H1 (cell line): ENCODE results near the gene ZNF775. TPM values are rescaled to one million over a fixed set of nuclear protein-coding genes. Genes with fewer than 3 reads are reported as not detected.

Experiments
- CTCF ChIA-PET: fragments of 300-600 bp; sonication (Branson Sonifier 250); formaldehyde crosslinking; loops from one replicate; lab custom pipeline; 2021; ENCODE audit not compliant: partially characterized antibody; lab: Charles Lee
- POLR2A ChIA-PET: fragments of 300-600 bp; sonication (Branson Sonifier 250); formaldehyde crosslinking; loops from one replicate; lab custom pipeline; 2021; ENCODE audit warnings: inconsistent platforms; ENCODE audit not compliant: partially characterized antibody; lab: Charles Lee
- DNase-seq, 2 experiments: peaks; one replicate each; pipeline versions ENCODE4 v3.0.0 to v3.0.0-alpha.2; 2010 to 2022; ENCODE audit warnings: low spot score in 2 of 2, low read depth in 1 of 2, mixed read lengths in 1 of 2
- FAIRE-seq: peaks from 2 replicates; lab custom pipeline; 2011; peaks lifted over from hg19 to GRCh38; lab: Jason Lieb, UNC
- H2AFZ ChIP-seq: 2 replicates; pipeline ENCODE4 v1.8.1; 2012; ENCODE audit warnings: low read length, inconsistent platforms
- H2AK5ac ChIP-seq: 2 replicates; pipeline ENCODE4 v1.6.1; 2013; ENCODE audit warnings: low read depth, low read length
- H2BK120ac ChIP-seq: replicated peaks from 2 replicates; pipeline ENCODE3; 2013; ENCODE audit warnings: low read depth, low read length, inconsistent platforms
- H2BK12ac ChIP-seq: 2 replicates; pipeline ENCODE4 v1.6.1; 2013; ENCODE audit warnings: low read depth, low read length
- H2BK15ac ChIP-seq: 2 replicates; pipeline ENCODE4 v1.6.1; 2013; ENCODE audit warnings: low read length
- H2BK20ac ChIP-seq: 2 replicates; pipeline ENCODE4 v1.6.1; 2013; ENCODE audit warnings: low read length
- H2BK5ac ChIP-seq: 2 replicates; pipeline ENCODE4 v1.6.1; 2013; ENCODE audit warnings: low read depth, low read length
- H3K14ac ChIP-seq: 2 replicates; pipeline ENCODE4 v1.6.1; 2013; ENCODE audit warnings: inconsistent platforms; ENCODE audit not compliant: insufficient read length
- H3K18ac ChIP-seq: 2 replicates; pipeline ENCODE4 v1.6.1; 2013; ENCODE audit warnings: low read length; ENCODE audit errors: extremely low read depth
- H3K23ac ChIP-seq: 2 replicates; pipeline ENCODE4 v1.6.1; 2013; ENCODE audit warnings: inconsistent platforms; ENCODE audit not compliant: insufficient read length
- H3K23me2 ChIP-seq: 2 replicates; pipeline ENCODE4 v1.6.1; 2013; ENCODE audit warnings: low read depth, low read length
- H3K27ac ChIP-seq: 2 replicates; pipeline ENCODE4 v1.6.1; 2011; ENCODE audit warnings: low read depth, low read length, inconsistent platforms
- H3K27me3 ChIP-seq, 4 experiments: replicated peaks in 1 of 4; 1 replicate in 1 of 4; 2 replicates in 3 of 4; pipeline versions ENCODE4 v1.6.1 to v1.8.1; 2011 to 2013; ENCODE audit warnings: low read length in 3 of 4, mild to moderate bottlenecking in 3 of 4, inconsistent platforms in 2 of 4, mixed read lengths in 2 of 4, moderate library complexity in 1 of 4; ENCODE audit not compliant: control insufficient read depth in 3 of 4, insufficient read depth in 3 of 4; ENCODE audit errors: extremely low read depth in 1 of 4
- H3K36me3 ChIP-seq, 4 experiments: 2 replicates each; pipeline versions ENCODE4 v1.6.1 to v1.8.1; 2011 to 2013; ENCODE audit warnings: mild to moderate bottlenecking in 4 of 4, low read length in 3 of 4, moderate library complexity in 2 of 4, control low read depth in 1 of 4, inconsistent platforms in 1 of 4; ENCODE audit not compliant: insufficient read depth in 4 of 4, control insufficient read depth in 2 of 4
- H3K4ac ChIP-seq: replicated peaks from 2 replicates; pipeline ENCODE3; 2013; ENCODE audit warnings: low read length, low read depth, mixed read lengths, inconsistent platforms; ENCODE audit not compliant: insufficient read length
- H3K4me1 ChIP-seq, 4 experiments: replicated peaks in 1 of 4; 1 replicate in 1 of 4; 2 replicates in 3 of 4; pipeline versions ENCODE4 v1.6.1 to v1.8.1; 2011 to 2013; ENCODE audit warnings: low read length in 3 of 4, inconsistent platforms in 2 of 4, mixed read lengths in 1 of 4; ENCODE audit not compliant: insufficient read depth in 4 of 4, control insufficient read depth in 3 of 4
- H3K4me2 ChIP-seq, 2 experiments: 2 replicates each; pipeline versions ENCODE4 v1.6.1 to v1.8.1; 2011 to 2013; ENCODE audit warnings: low read depth in 2 of 2, low read length in 2 of 2, control low read depth in 1 of 2, inconsistent platforms in 1 of 2, mild to moderate bottlenecking in 1 of 2; ENCODE audit not compliant: insufficient read depth in 1 of 2
- H3K4me3 ChIP-seq, 4 experiments: fragments of 200-600, 300-600 bp in 1 of 4; sonication (generic), shearing (Covaris generic), sonication (Bioruptor Twin) in 1 of 4; 2 replicates each; pipeline versions ENCODE4 v1.5.1 to v1.8.1; 2011 to 2016; ENCODE audit warnings: low read length in 4 of 4, low read depth in 3 of 4, control low read depth in 2 of 4, inconsistent platforms in 2 of 4, mild to moderate bottlenecking in 2 of 4, mixed read lengths in 1 of 4, moderate library complexity in 1 of 4; ENCODE audit not compliant: insufficient read depth in 2 of 4; ENCODE audit errors: extremely low read depth in 1 of 4
- H3K56ac ChIP-seq: replicated peaks from 2 replicates; pipeline ENCODE3; 2013; ENCODE audit warnings: low read depth, mild to moderate bottlenecking, mixed read lengths, low read length, inconsistent platforms; ENCODE audit not compliant: insufficient read length
- H3K79me1 ChIP-seq: 2 replicates; pipeline ENCODE4 v1.6.1; 2013; ENCODE audit warnings: low read depth, low read length, control low read depth
- H3K79me2 ChIP-seq, 2 experiments: 2 replicates each; pipeline versions ENCODE4 v1.6.1 to v1.8.1; 2012 to 2013; ENCODE audit warnings: low read length in 2 of 2, mild to moderate bottlenecking in 2 of 2, inconsistent platforms in 1 of 2; ENCODE audit not compliant: insufficient read depth in 2 of 2, control insufficient read depth in 1 of 2
- H3K9ac ChIP-seq, 4 experiments: replicated peaks in 1 of 4; 1 replicate in 1 of 4; 2 replicates in 3 of 4; pipeline versions ENCODE4 v1.6.1 to v1.8.1; 2011 to 2013; ENCODE audit warnings: low read depth in 3 of 4, low read length in 3 of 4, control low read depth in 2 of 4, mild to moderate bottlenecking in 2 of 4, moderate library complexity in 2 of 4, inconsistent platforms in 1 of 4; ENCODE audit errors: extremely low read depth in 1 of 4
- H3K9me3 ChIP-seq, 2 experiments: 2 replicates each; pipeline versions ENCODE4 v1.6.1 to v1.8.1; 2012 to 2013; ENCODE audit warnings: mild to moderate bottlenecking in 2 of 2, moderate library complexity in 2 of 2, control low read depth in 1 of 2, inconsistent platforms in 1 of 2, low read depth in 1 of 2, low read length in 1 of 2, mixed read lengths in 1 of 2; ENCODE audit not compliant: insufficient read depth in 2 of 2
- H4K20me1 ChIP-seq, 2 experiments: replicated peaks in 1 of 2; 2 replicates each; pipeline versions ENCODE3 to v1.8.1; 2011 to 2013; ENCODE audit warnings: inconsistent platforms in 2 of 2, low read length in 2 of 2, mild to moderate bottlenecking in 1 of 2; ENCODE audit not compliant: insufficient read depth in 2 of 2, control insufficient read depth in 1 of 2
- H4K5ac ChIP-seq: 2 replicates; pipeline ENCODE4 v1.6.1; 2013; ENCODE audit warnings: low read length, low read depth, mixed read lengths, inconsistent platforms; ENCODE audit not compliant: insufficient read length
- H4K8ac ChIP-seq: 2 replicates; pipeline ENCODE4 v1.8.0; 2013; ENCODE audit warnings: mild to moderate bottlenecking, moderate library complexity, low read length, inconsistent platforms; ENCODE audit not compliant: insufficient read depth; ENCODE audit errors: extremely low read depth
- H4K91ac ChIP-seq: replicated peaks from 2 replicates; pipeline ENCODE3; 2013; ENCODE audit warnings: low read length, mixed read lengths, inconsistent platforms; ENCODE audit not compliant: insufficient read length
- ASH2L ChIP-seq: fragments of 200-600, 300-600 bp; sonication (generic); IDR thresholded peaks from one replicate; pipeline ENCODE4 v1.7.1; 2017; ENCODE audit warnings: low read length
- TAF7 ChIP-seq: optimal IDR thresholded peaks from 2 replicates; pipeline ENCODE3; 2011; ENCODE audit warnings: low read depth, mild to moderate bottlenecking, inconsistent platforms, low read length, moderate library complexity, borderline replicate concordance
- WGBS, 2 experiments: shearing (Covaris generic) in 1 of 2; methylation state at CpG; one replicate each; pipeline versions ENCODE4 v1.1.6 to v1.1.7; 2013 to 2015; ENCODE audit warnings: low lambda C conversion rate in 2 of 2, mixed read lengths in 2 of 2, inconsistent platforms in 1 of 2, low coverage in 1 of 2, missing lambda C conversion rate in 1 of 2; ENCODE audit not compliant: insufficient replicate concordance in 2 of 2, insufficient coverage in 1 of 2, insufficient read length in 1 of 2; ENCODE audit errors: extremely low coverage in 1 of 2, missing lambda C conversion rate in 1 of 2; 5-methylcytosine and 5-hydroxymethylcytosine counted together
- polyA plus RNA-seq, 7 experiments: library from polyadenylated mRNA; depleted of rRNA in 3 of 7; stranded (reverse) in 5 of 7; unstranded in 2 of 7; fragments of >200 nt in 5 of 7; fragments of 200-250 nt in 2 of 7; gene quantifications; 1 replicate in 5 of 7; 2 replicates in 1 of 7; 4 replicates in 1 of 7; pipeline versions ENCODE4 v1.2.1 to v1.2.3, GENCODE V29; 2011 to 2013; ENCODE audit warnings: missing spikeins in 2 of 7, mixed read lengths in 2 of 7
- total RNA-seq: library from RNA; stranded (reverse); fragmentation: NEBNext Ultra II Directional; extraction: Animal tissue kit (Norgen Biotek cat#: 25700); gene quantifications from 2 replicates; pipeline ENCODE4 v1.2.1, GENCODE V29; 2021

The ZNF775 gene
- total and polyA plus RNA-seq, 2 of the 8 experiments (the other 6 are each of a cell fraction or from before 2014, with no cell fraction given), result 13.6 to 21.5 TPM

DNA sequence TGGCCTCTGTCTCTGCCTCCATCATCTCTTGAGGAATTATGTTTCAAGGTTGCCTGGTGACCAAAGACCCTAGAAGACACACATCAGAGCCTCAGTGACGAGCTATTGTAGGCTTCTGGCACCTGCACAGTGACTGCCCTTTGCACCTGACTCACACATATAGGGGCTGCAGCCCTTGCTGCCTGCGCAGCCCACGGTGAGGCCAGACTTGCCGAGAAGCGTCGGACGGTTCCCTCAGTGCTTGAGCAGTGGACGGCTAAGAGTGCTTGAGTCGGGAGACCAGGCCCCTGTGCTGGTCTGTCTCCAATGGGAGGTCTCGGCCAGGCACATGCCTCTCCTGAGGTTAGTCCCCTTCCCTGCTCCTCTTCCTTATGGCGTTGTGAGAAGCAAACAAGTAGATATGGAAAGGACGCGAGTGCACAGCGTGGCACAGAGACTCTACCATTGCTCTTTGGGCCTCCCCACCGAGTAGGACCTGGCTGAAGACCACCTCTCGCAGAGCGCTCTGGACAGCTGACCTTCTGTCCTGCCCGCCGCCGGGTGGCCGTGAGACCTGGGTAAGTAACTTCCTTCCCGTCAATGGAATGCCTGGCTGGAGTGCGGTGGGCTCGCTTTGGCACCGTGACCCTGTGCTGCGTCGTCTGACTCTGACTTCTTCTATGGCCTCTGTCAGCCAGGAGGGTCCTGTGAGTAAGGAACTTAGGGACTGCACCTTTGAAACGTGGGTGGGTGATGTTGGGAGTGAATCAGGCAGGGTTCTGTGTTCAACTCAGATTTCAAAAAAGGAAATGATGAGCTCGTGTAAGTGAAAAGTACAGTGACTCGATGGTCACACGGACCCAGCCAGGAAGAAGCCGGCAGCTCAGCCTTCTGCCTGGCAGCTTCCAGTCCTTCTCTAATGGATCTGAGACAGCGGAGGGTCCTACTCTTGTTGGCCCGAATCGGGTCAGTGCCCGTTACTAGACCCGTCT is 33.7 kb downstream of the ZNF775 start:
- no peak overlapping the region for H3K56ac ChIP-seq
- no peaks in the 10 kb centered on the region for H3K9me3 ChIP-seq
- peaks cover 7 to 35% (median 13%) of the 10 kb centered on the region in 4 experiments for H3K36me3 ChIP-seq
- no peak overlapping the region for H3K9ac ChIP-seq
- H2AFZ ChIP-seq, result no peak overlapping the region
- H3K4ac ChIP-seq, result no peak overlapping the region
- H3K79me2 ChIP-seq, result peaks cover 0 to 3% of the 10 kb centered on the region in 2 experiments; a peak in 1 of 4 replicates
- FAIRE-seq (no peak), DNase-seq (no peak)
- 0 out of 2 replicates have a peak overlapping the region, but pooled peaks have one; percentile 24 for H2BK5ac ChIP-seq
- no peak overlapping the region for H2BK20ac ChIP-seq
- H2BK12ac ChIP-seq, result no peak overlapping the region
- no peak overlapping the region for H2AK5ac ChIP-seq
- no peak overlapping the region for H3K14ac ChIP-seq
- no peaks in the 10 kb centered on the region for H3K79me1 ChIP-seq
- no peak overlapping the region for H3K18ac ChIP-seq
- no peak overlapping the region for H3K23ac ChIP-seq
- no peak overlapping the region for H2BK120ac ChIP-seq
- no peaks in the 10 kb centered on the region for H3K27me3 ChIP-seq
- no peak overlapping the region for H3K4me3 ChIP-seq
- H3K4me2 ChIP-seq, result no peak overlapping the region
- H3K4me1 ChIP-seq, result no peaks in the 10 kb centered on the region; a peak in 1 of 7 replicates
- H4K20me1 ChIP-seq, result peaks cover 0 to 3% of the 10 kb centered on the region in 2 experiments
- no peak overlapping the region for H4K91ac ChIP-seq
- H3K27ac ChIP-seq, result no peak overlapping the region
- POLR2A ChIA-PET, result interaction anchor here (1.1 to 14.9 kb wide), 8 partner anchors 15 to 70 kb away, joined by 3 to 164 read pairs (median 6); partner anchors contain the start of gene REPIN1
- CTCF ChIA-PET, result interaction anchor here (0.7 to 2.6 kb wide), 7 partner anchors 9 to 55 kb away, joined by 3 to 7 read pairs (median 3); no protein-coding TSS in a partner anchor
- no peak overlapping the region for H2BK15ac ChIP-seq
- no peak overlapping the region; the same call in 1 of the 2 replicates for H4K8ac ChIP-seq
- WGBS, 2 experiments, result 87% methylated on average over 37 of the region's 37 CpGs; no CpG with 5 or more reads in 1 of the 2 experiments
- no peak overlapping the region for H4K5ac ChIP-seq
- no peaks in the 10 kb centered on the region for H3K23me2 ChIP-seq
- no peak for TF ChIP-seq ASH2L
- no peak for TF ChIP-seq TAF7
